ENCODE results near the gene FAM53B. TPM values are rescaled to one million over a fixed set of nuclear protein-coding genes. Genes with fewer than 3 reads are reported as not detected.
A peak's percentile ranks its signal among the peaks of the same experiment; 100 is the strongest.

Gene FAM53B
- total and polyA plus RNA-seq, 4 donors: 14.6 to 45.4 (median 18.2) TPM

GRCh38 chr10:124648738-124649137, 95.4 kb downstream of the FAM53B start:
- peak; percentile 83 to 94 (median 86) for DNase-seq
- Histone ChIP-seq H3K4me3 (no peak overlapping the region), H3K27ac (ENCODE audit: low read depth in 1 of 2, low read length in 1 of 2) (peak overlapping the region; percentile 67 to 86), H3K27me3 (ENCODE audit: control insufficient read depth in 3 of 3, insufficient read depth in 3 of 3, low read length in 2 of 3) (no peaks in the 10 kb centered on the region), H3K9me3 (ENCODE audit: control insufficient read depth in 4 of 4, insufficient read depth in 3 of 4, low read length in 3 of 4) (no peaks in the 10 kb centered on the region), H3K9ac (ENCODE audit: insufficient read depth in 1 of 2, low read length in 2 of 2) (no peak overlapping the region), H3K36me3 (ENCODE audit: control insufficient read depth in 4 of 4, insufficient read depth in 4 of 4, low read length in 4 of 4) (peaks cover 0 to 3% (median 0%) of the 10 kb centered on the region in 4 donors), H3K4me1 (ENCODE audit: control insufficient read depth in 5 of 5, insufficient read depth in 5 of 5, low read length in 5 of 5) (peaks cover 10 to 77% (median 36%) of the 10 kb centered on the region in 5 donors)
- 19 to 37% methylated on average over 9 of the region's 9 CpGs for WGBS, 2 donors
- ATAC-seq (ENCODE audit: insufficient read depth, low FRiP score): no peak
- no peak for TF ChIP-seq CTCF (IDR thresholded peaks at IDR 0.05; ENCODE audit: control extremely low read depth, extremely low read depth)

GRCh38 chr10:124648131-124648475, 96.1 kb downstream of the FAM53B start:
- Histone ChIP-seq H3K9ac (ENCODE audit: insufficient read depth in 1 of 2, low read length in 2 of 2) (no peak overlapping the region), H3K4me1 (ENCODE audit: control insufficient read depth in 5 of 5, insufficient read depth in 5 of 5, low read length in 5 of 5) (peaks cover 10 to 73% (median 31%) of the 10 kb centered on the region in 5 donors), H3K27ac (ENCODE audit: low read depth in 1 of 2, low read length in 1 of 2) (peak overlapping the region; percentile 67 to 86), H3K4me3 (no peak overlapping the region), H3K27me3 (ENCODE audit: control insufficient read depth in 3 of 3, insufficient read depth in 3 of 3, low read length in 2 of 3) (no peaks in the 10 kb centered on the region), H3K36me3 (ENCODE audit: control insufficient read depth in 4 of 4, insufficient read depth in 4 of 4, low read length in 4 of 4) (peaks cover 0 to 3% (median 0%) of the 10 kb centered on the region in 4 donors), H3K9me3 (ENCODE audit: control insufficient read depth in 4 of 4, insufficient read depth in 3 of 4, low read length in 3 of 4) (no peaks in the 10 kb centered on the region)
- DNase-seq (no peak), ATAC-seq (ENCODE audit: insufficient read depth, low FRiP score) (no peak)
- TF ChIP-seq CTCF (IDR thresholded peaks at IDR 0.05; ENCODE audit: control extremely low read depth, extremely low read depth): no peak
- WGBS, 2 donors: 27 to 39% methylated on average over 7 of the region's 7 CpGs

- no peak for TF ChIP-seq CTCF (IDR thresholded peaks at IDR 0.05; ENCODE audit: control extremely low read depth, extremely low read depth)
- WGBS, 2 donors: 45 to 46% methylated on average over 9 of the region's 9 CpGs
Measured at GRCh38 chr10:124647421-124648130, 96.6 kb downstream of the FAM53B start.

More at GRCh38 chr10:124647421-124648130, 96.6 kb downstream of the FAM53B start:
- no peak overlapping the region for H3K9ac ChIP-seq (ENCODE audit: insufficient read depth in 1 of 2, low read length in 2 of 2)
- H3K4me3 ChIP-seq: no peak overlapping the region
- no peaks in the 10 kb centered on the region for H3K9me3 ChIP-seq (ENCODE audit: control insufficient read depth in 4 of 4, insufficient read depth in 3 of 4, low read length in 3 of 4)
- H3K27ac ChIP-seq (ENCODE audit: low read depth in 1 of 2, low read length in 1 of 2): peak overlapping the region; percentile 86 to 93
- H3K36me3 ChIP-seq (ENCODE audit: control insufficient read depth in 4 of 4, insufficient read depth in 4 of 4, low read length in 4 of 4): peaks cover 0 to 3% (median 0%) of the 10 kb centered on the region in 4 donors
- no peaks in the 10 kb centered on the region for H3K27me3 ChIP-seq (ENCODE audit: control insufficient read depth in 3 of 3, insufficient read depth in 3 of 3, low read length in 2 of 3)
- DNase-seq (peak in 2 of 3 donors; percentile 33 to 52), ATAC-seq (ENCODE audit: insufficient read depth, low FRiP score) (peak; percentile 82)
- peaks cover 10 to 70% (median 31%) of the 10 kb centered on the region in 5 donors for H3K4me1 ChIP-seq (ENCODE audit: control insufficient read depth in 5 of 5, insufficient read depth in 5 of 5, low read length in 5 of 5)
